Pons (tissue), 1 donor: Measurements from ENCODE around the gene ELP4.

Experiments used
- DNase-seq: peaks from one replicate; pipeline ENCODE4 v3.0.0-alpha.2; 2016; ENCODE audit warnings: low spot score

ELP4 gene

DNA sequence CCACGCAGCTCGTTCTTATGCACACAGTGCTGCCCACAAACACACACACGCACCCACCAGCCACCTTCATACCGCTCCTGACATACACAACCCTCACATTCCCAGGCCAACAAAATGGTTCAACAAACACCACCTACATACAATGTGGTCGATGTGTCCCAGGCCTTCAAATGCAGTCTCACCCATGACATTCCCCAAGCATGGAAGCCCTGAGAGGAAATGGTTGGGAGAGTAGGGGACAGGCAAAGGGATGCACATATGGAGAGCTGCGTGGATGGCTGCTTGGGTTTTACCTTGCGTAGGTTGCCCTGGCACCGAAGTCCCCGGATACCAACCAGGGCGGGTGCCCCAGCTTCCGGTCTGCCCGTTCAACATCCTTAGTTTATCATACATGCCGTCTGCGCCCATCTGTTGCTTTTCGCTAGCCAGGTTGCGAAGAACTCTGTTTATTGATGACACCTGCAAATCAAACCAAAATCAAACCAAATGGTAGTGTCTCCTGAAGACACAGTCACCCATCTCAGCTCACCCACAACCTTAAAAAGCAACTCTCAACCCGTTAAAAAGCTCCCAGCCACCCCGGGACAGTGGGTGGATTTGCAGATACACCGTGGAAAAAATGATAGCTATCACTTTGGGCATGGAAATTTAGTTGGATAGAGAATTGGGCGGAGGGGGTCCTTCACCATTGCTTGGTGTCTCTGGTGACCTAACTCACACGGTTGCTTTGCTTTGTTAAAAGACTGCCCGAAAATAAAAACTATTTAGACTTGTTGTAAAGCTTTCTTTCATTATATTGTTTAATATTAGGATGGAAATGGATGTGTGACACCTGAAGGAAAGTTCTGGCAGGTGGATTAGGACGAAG lies 291.1 kb downstream of the ELP4 start:
- DNase-seq: no peak

DNA sequence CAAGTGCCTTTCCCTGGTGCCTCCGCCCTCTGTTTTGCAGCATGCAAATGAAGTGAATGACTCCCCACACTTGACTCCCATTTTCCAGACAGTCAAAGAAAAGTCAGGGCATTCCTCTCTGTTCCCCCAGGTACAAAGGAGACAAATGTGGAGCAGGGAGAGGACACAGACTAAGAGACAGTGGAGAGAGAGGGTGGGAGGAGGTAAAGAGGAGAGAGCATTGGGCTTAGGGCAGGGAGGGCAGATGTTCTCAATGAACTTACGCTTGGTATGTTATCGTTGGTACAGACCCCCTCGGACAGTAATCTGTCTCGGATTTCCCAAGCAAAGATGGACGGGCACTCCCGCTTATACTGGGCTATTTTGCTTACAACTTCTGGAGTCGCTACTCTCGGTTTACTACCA lies 291.7 kb downstream of the ELP4 start:
- DNase-seq: no peak

- DNase-seq: no peak
Measured at GRCh38 chr11:31802000-31802551, 292.5 kb downstream of the ELP4 start.

DNA sequence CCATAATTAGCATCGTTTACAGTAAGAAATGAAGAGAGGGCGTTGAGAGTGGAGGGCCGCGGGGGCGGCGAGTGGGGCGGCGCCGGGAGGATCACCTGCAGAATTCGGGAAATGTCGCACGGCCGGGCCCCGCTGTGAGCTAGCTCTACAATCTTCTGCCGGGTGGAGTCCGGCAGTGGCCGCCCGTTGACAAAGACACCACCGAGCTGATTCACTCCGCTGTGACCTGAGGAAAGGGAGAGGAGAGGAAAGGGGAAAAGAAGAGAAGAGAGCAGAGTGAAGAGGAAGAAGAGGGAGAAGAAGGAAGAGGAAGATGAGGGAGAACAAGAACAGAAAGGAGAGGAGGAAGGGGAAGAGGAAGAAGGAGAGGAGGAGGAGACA lies 293.0 kb downstream of the ELP4 start:
- DNase-seq: no peak

DNA sequence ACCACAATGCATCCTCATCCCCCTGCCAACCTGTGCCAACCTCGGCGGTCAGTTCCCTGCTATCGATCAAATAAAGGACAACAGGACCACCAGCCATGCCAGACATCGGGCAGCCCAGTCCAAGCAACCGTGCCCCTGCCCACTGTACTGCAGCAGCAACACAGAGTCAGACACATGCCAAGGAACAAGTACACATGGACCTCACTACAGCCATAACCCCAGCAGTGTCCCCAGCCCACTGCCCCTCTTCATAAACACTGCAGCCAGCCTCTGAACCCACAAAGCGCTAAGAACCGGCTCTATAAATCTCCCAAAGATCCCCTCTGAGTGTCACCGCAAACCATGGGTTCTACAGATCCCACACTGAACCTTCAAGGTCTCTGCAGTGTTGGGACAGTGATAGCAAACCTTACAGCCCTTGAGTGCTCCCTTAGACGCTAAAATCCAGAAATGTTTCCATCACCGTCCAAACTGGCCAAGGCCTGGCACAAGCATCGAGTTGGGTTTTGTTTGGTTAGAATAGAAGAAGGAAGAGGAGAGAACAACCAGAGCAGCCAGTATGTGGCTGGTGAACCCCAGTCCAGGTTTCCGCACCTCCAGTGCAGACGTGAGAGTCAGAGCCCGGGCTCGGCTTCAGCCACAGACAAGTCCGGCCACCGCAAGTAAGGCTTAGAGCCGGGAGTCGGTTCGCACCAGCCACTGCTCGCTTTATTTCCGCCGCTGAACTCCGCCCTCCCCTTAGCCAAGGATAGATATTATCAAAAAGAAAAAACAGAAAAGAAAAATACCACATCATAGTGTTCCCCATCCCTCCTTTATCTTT lies 293.6 kb downstream of the ELP4 start:
- no peak for DNase-seq

- DNase-seq: no peak
Measured at GRCh38 chr11:31803813-31804311, 294.3 kb downstream of the ELP4 start.

DNA sequence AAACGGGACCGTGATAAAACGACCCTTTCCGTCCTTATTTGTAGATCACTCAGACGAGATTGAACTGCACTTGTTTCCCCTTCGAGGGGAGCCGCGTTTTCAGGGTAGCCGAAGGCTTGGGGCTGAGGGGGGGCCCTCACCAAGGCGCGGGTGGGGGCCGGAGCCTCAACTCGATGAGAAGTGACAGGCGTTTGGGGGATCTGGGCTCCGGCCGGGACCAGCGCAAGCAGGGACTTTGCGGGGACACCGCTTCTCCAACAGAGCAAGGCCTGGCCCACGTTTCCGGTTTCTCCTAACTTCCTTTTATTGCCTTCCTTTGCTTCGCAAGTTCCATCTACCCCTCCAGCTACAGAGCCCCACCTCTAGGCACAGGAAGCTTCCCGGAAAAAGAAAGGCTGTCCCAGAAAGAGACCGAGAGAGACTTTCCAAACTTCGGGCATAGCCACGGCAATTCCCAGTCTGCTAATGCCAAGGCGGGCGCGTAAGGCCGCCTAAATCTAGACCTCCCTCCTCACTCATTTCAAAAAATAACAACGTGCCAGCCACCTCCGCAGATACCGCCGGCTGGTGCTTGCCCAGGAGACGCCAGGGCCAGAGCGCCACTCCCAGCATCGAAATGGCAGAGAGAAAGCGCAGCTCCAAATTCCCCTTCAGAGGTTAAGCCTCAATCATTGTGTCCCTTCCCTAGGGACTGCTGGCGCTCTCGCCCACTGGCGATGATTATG lies 294.9 kb downstream of the ELP4 start:
- no peak for DNase-seq

GRCh38 chr11:31805037-31805628 lies 295.6 kb downstream of the ELP4 start:
- no peak for DNase-seq

- DNase-seq: no peak
Measured at GRCh38 chr11:31805629-31806185, 296.1 kb downstream of the ELP4 start.

- DNase-seq: no peak
Measured at GRCh38 chr11:31806186-31806927, 296.8 kb downstream of the ELP4 start.

- no peak for DNase-seq
Measured at GRCh38 chr11:31806928-31807798, 297.6 kb downstream of the ELP4 start.

DNA sequence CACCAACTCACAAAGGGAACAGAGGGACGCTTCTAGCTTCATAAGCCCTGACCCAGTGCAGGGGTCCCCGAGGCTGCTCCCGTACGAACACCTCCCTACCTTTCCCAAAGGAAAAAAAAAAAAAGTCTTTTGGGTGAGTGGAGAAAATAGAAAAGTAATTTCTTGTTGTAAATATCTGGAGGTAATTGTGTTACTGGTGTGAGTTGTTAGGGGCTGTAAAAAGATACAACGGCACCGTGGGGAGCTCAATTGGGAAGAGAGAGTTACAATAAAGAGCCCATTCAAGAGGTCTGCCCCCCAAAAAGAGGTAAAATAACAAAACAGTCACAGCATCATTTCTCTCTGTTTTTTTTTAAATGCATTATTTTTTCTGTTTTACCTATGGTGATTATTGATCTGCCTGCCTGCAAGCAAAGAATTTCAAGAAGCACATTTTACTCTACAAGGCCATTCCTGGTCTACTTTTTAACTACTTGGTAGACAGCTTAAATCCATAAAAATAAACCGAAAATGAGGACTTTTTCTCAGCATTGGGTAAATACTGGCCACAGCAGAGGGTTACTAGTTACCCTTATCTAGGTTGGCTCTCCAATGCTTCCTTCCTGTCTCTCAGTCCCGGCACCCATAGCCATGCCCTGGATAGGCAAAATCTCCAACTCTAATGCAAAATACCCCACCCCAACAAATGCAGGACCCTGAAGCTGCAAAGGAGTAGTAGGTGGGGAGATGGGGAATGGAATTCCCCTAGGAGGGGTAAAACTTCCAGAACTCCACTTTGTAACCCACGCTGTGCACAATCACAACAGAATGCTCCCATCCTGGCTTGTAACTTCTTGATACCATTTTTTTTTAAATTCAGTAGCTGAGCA lies 298.5 kb downstream of the ELP4 start:
- DNase-seq: no peak

GRCh38 chr11:31808721-31809540 lies 299.4 kb downstream of the ELP4 start:
- no peak for DNase-seq

DNA sequence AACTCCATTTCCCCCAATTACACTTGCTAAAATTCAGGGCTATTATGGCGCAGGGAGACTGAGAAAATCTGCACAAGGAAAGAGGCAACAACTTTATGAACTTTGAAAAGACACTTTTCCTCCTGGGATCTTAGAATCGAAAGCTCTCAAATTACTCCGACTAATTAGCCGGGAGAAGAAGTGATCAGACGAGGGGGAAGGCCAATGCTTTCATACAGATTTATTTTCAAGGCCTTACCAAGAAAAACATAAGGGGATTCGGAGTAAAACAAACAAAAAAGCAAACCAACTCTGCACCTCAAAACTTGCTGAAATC lies 299.9 kb downstream of the ELP4 start:
- no peak for DNase-seq

GRCh38 chr11:31809857-31810778 lies 300.6 kb downstream of the ELP4 start:
- no peak for DNase-seq

DNA sequence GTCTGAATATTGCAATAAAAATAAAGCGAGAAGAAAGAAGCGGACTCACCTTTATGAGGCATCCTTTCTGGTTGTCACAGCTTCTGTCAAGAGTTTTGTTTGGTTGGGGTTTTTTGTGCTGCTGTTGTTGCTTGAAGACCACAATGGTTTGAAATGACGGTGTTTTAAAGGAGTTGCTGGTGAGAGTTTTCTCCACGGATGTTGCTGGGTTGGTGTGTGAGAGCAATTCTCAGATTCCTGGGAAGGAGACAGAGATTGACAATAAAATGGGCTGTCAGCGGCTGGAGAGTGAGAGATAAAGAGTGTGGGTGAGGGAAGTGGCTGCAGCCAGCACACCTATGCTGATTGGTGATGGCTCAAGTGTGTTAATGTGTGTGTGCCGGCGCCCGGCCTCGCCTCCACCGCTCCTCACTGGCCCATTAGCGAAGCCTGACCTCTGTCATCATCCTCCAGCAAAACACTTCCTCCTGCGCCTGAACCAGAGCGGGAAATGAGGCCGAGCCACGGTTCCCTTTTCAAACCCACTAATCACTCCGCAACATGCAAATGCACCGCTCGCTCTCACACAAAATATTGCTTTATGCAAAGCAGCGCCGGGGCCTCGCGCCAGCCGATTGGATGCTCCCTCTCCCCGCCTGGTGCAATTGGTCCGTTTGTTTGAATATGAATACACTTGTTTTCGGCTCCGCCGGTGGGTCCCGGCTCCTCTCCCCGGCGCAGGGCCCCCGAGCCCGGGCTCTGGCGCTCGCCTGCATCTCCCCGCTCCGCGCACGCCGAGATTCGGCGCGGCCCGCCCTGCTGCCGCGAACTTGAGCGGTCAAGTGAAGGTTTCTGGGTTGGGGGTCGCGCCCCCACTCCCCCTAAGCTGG lies 301.4 kb downstream of the ELP4 start, which contains the start of gene PAX6:
Gene PAX6 (minus strand): TSS at position 544 of the 869 bp plus-strand sequence. CDS start 4,911 bp downstream, outside the sequence.
- peak; percentile 81 for DNase-seq
